T-helper 2 cell treated with Interferon-gamma antibody and Interleukin-4, amounts not matched to agents 5 μg/mL and 100 μg/mL, for 36 hours (primary cell): Measurements from ENCODE around the gene TMEM198.
A peak's percentile ranks its signal among the peaks of the same experiment; 100 is the strongest.

Source experiments
- DNase-seq: peaks from one replicate; pipeline ENCODE4 v3.0.0; 2021; ENCODE audit warnings: low spot score
- H3K27ac Mint-ChIP-seq: one replicate; pipeline ENCODE4 v1.8.0; 2021; ENCODE audit warnings: mild to moderate bottlenecking, mixed read lengths
- H3K27me3 Mint-ChIP-seq: one replicate; pipeline ENCODE4 v1.8.0; 2021; ENCODE audit warnings: low read depth, mixed read lengths
- H3K36me3 Mint-ChIP-seq: one replicate; pipeline ENCODE4 v1.8.0; 2021; ENCODE audit warnings: low read depth, mixed read lengths
- H3K4me1 Mint-ChIP-seq: one replicate; pipeline ENCODE4 v1.8.0; 2021; ENCODE audit warnings: low read depth, mixed read lengths
- H3K4me3 Mint-ChIP-seq: one replicate; pipeline ENCODE4 v1.8.0; 2022; ENCODE audit warnings: mild to moderate bottlenecking, moderate library complexity, mixed read lengths
- H3K9me3 Mint-ChIP-seq: one replicate; pipeline ENCODE4 v1.8.0; 2021; ENCODE audit warnings: mixed read lengths

TMEM198 gene

GRCh38 chr2:219526320-219527075 is 17.3 kb upstream of the TMEM198 start:
- Mint-ChIP-seq H3K4me1 (peaks cover 1% of the 10 kb centered on the region), H3K36me3 (no peaks in the 10 kb centered on the region), H3K9me3 (no peaks in the 10 kb centered on the region), H3K4me3 (no peak overlapping the region), H3K27ac (no peak overlapping the region), H3K27me3 (peaks cover 85% of the 10 kb centered on the region)
- DNase-seq, result no peak

- no peak overlapping the region for H3K4me3 Mint-ChIP-seq
- H3K27ac Mint-ChIP-seq, result no peak overlapping the region
- H3K36me3 Mint-ChIP-seq, result no peaks in the 10 kb centered on the region
- no peaks in the 10 kb centered on the region for H3K9me3 Mint-ChIP-seq
- H3K27me3 Mint-ChIP-seq, result peaks cover 81% of the 10 kb centered on the region
- no peak for DNase-seq
- H3K4me1 Mint-ChIP-seq, result peaks cover under 1% of the 10 kb centered on the region
Observed at GRCh38 chr2:219527076-219527394, 16.8 kb upstream of the TMEM198 start.

GRCh38 chr2:219527472-219527871 is 16.4 kb upstream of the TMEM198 start:
- Mint-ChIP-seq H3K27ac (no peak overlapping the region), H3K9me3 (no peaks in the 10 kb centered on the region)

GRCh38 chr2:219530048-219530963 is 13.5 kb upstream of the TMEM198 start:
- Mint-ChIP-seq H3K27ac (no peak overlapping the region), H3K9me3 (no peaks in the 10 kb centered on the region), H3K27me3 (peaks cover 55% of the 10 kb centered on the region), H3K4me1 (no peaks in the 10 kb centered on the region), H3K4me3 (no peak overlapping the region), H3K36me3 (no peaks in the 10 kb centered on the region)
- peak; percentile 70 for DNase-seq

More at GRCh38 chr2:219527472-219527871, 16.4 kb upstream of the TMEM198 start:
- no peaks in the 10 kb centered on the region for H3K4me1 Mint-ChIP-seq
- DNase-seq, result no peak
- peaks cover 79% of the 10 kb centered on the region for H3K27me3 Mint-ChIP-seq
- H3K4me3 Mint-ChIP-seq, result no peak overlapping the region
- H3K36me3 Mint-ChIP-seq, result no peaks in the 10 kb centered on the region

- H3K36me3 Mint-ChIP-seq, result no peaks in the 10 kb centered on the region
- no peaks in the 10 kb centered on the region for H3K9me3 Mint-ChIP-seq
- no peak overlapping the region for H3K4me3 Mint-ChIP-seq
- H3K27me3 Mint-ChIP-seq, result peaks cover 41% of the 10 kb centered on the region
- H3K4me1 Mint-ChIP-seq, result no peaks in the 10 kb centered on the region
- DNase-seq, result no peak
- no peak overlapping the region for H3K27ac Mint-ChIP-seq
Observed at GRCh38 chr2:219531639-219532377, 12.0 kb upstream of the TMEM198 start.

GRCh38 chr2:219532378-219532649 is 11.5 kb upstream of the TMEM198 start:
- Mint-ChIP-seq H3K27me3 (peaks cover 36% of the 10 kb centered on the region), H3K4me1 (no peaks in the 10 kb centered on the region), H3K4me3 (no peak overlapping the region), H3K36me3 (no peaks in the 10 kb centered on the region), H3K9me3 (no peaks in the 10 kb centered on the region), H3K27ac (no peak overlapping the region)
- no peak for DNase-seq

- Mint-ChIP-seq H3K4me3 (no peak overlapping the region), H3K9me3 (no peaks in the 10 kb centered on the region), H3K27me3 (peaks cover 21% of the 10 kb centered on the region)
Observed at GRCh38 chr2:219533930-219534661, 9.7 kb upstream of the TMEM198 start.

GRCh38 chr2:219536425-219536824 is 7.4 kb upstream of the TMEM198 start:
- H3K9me3 Mint-ChIP-seq, result no peaks in the 10 kb centered on the region
- peaks cover 1% of the 10 kb centered on the region for H3K27me3 Mint-ChIP-seq
- H3K27ac Mint-ChIP-seq, result no peak overlapping the region
- no peak for DNase-seq
- H3K4me3 Mint-ChIP-seq, result no peak overlapping the region
- H3K4me1 Mint-ChIP-seq, result no peaks in the 10 kb centered on the region
- H3K36me3 Mint-ChIP-seq, result peaks cover 8% of the 10 kb centered on the region

More at GRCh38 chr2:219533930-219534661, 9.7 kb upstream of the TMEM198 start:
- Mint-ChIP-seq H3K27ac (no peak overlapping the region), H3K4me1 (no peaks in the 10 kb centered on the region), H3K36me3 (peaks cover 3% of the 10 kb centered on the region)
- no peak for DNase-seq

- Mint-ChIP-seq H3K4me3 (no peak overlapping the region), H3K36me3 (peaks cover 8% of the 10 kb centered on the region), H3K27me3 (no peaks in the 10 kb centered on the region), H3K27ac (no peak overlapping the region), H3K4me1 (no peaks in the 10 kb centered on the region), H3K9me3 (no peaks in the 10 kb centered on the region)
- DNase-seq, result no peak
Observed at GRCh38 chr2:219536967-219537366, 6.9 kb upstream of the TMEM198 start.

GRCh38 chr2:219537657-219538488 is 6.0 kb upstream of the TMEM198 start:
- Mint-ChIP-seq H3K4me1 (peaks cover 8% of the 10 kb centered on the region), H3K4me3 (no peak overlapping the region), H3K27ac (no peak overlapping the region), H3K9me3 (no peaks in the 10 kb centered on the region), H3K36me3 (peaks cover 8% of the 10 kb centered on the region), H3K27me3 (no peaks in the 10 kb centered on the region)
- no peak for DNase-seq

- no peak for DNase-seq
- Mint-ChIP-seq H3K4me3 (no peak overlapping the region), H3K27me3 (no peaks in the 10 kb centered on the region), H3K9me3 (no peaks in the 10 kb centered on the region), H3K27ac (no peak overlapping the region), H3K36me3 (peaks cover 8% of the 10 kb centered on the region), H3K4me1 (peaks cover 8% of the 10 kb centered on the region)
Observed at GRCh38 chr2:219538504-219538951, 5.3 kb upstream of the TMEM198 start.

GRCh38 chr2:219538956-219539788 is 4.7 kb upstream of the TMEM198 start:
- H3K4me1 Mint-ChIP-seq, result peaks cover 8% of the 10 kb centered on the region
- H3K4me3 Mint-ChIP-seq, result no peak overlapping the region
- no peaks in the 10 kb centered on the region for H3K9me3 Mint-ChIP-seq
- peaks cover under 1% of the 10 kb centered on the region for H3K27me3 Mint-ChIP-seq
- H3K27ac Mint-ChIP-seq, result no peak overlapping the region
- H3K36me3 Mint-ChIP-seq, result peaks cover 8% of the 10 kb centered on the region
- no peak for DNase-seq
